ENCODE data around the gene IGSF21. TPM values are rescaled to one million over a fixed set of nuclear protein-coding genes. Genes with fewer than 3 reads are reported as not detected.

IGSF21 gene
- total RNA-seq, 1 donor = not detected

GRCh38 chr1:18422076-18422777, 314.6 kb downstream of the IGSF21 start:
- Histone ChIP-seq H3K79me2 (ENCODE audit: insufficient read depth, low read length) (no peaks in the 10 kb centered on the region), H2AFZ (ENCODE audit: low read length) (no peak overlapping the region), H3K27me3 (ENCODE audit: insufficient read depth, low read length) (no peaks in the 10 kb centered on the region), H3K27ac (ENCODE audit: low read depth, low read length) (no peak overlapping the region), H4K20me1 (ENCODE audit: insufficient read depth, low read length) (no peaks in the 10 kb centered on the region), H3K4me2 (ENCODE audit: insufficient read depth, low read length) (no peak overlapping the region), H3K4me3 (ENCODE audit: insufficient read depth, low read length) (no peak overlapping the region), H3K9me3 (ENCODE audit: low read depth, low read length) (no peaks in the 10 kb centered on the region), H3K4me1 (ENCODE audit: insufficient read depth, low read length) (no peaks in the 10 kb centered on the region), H3K36me3 (ENCODE audit: insufficient read depth, low read length) (no peaks in the 10 kb centered on the region)
- no peak for DNase-seq (ENCODE audit: insufficient read length, low spot score, missing footprints)
- TF ChIP-seq CTCF (IDR thresholded peaks at IDR 0.05; ENCODE audit: extremely low read depth, low read depth, low read length) = no peak

- Histone ChIP-seq H3K4me2 (ENCODE audit: insufficient read depth, low read length) (no peak overlapping the region), H3K4me3 (ENCODE audit: insufficient read depth, low read length) (no peak overlapping the region), H3K79me2 (ENCODE audit: insufficient read depth, low read length) (no peaks in the 10 kb centered on the region), H4K20me1 (ENCODE audit: insufficient read depth, low read length) (no peaks in the 10 kb centered on the region), H3K4me1 (ENCODE audit: insufficient read depth, low read length) (no peaks in the 10 kb centered on the region), H3K27ac (ENCODE audit: low read depth, low read length) (no peak overlapping the region), H3K27me3 (ENCODE audit: insufficient read depth, low read length) (no peaks in the 10 kb centered on the region), H3K36me3 (ENCODE audit: insufficient read depth, low read length) (no peaks in the 10 kb centered on the region), H3K9me3 (ENCODE audit: low read depth, low read length) (no peaks in the 10 kb centered on the region), H2AFZ (ENCODE audit: low read length) (no peak overlapping the region)
- TF ChIP-seq CTCF (IDR thresholded peaks at IDR 0.05; ENCODE audit: extremely low read depth, low read depth, low read length) = no peak
- no peak for DNase-seq (ENCODE audit: insufficient read length, low spot score, missing footprints)
Measured at GRCh38 chr1:18422954-18423353, 315.4 kb downstream of the IGSF21 start.

- no peak for TF ChIP-seq CTCF (IDR thresholded peaks at IDR 0.05; ENCODE audit: extremely low read depth, low read depth, low read length)
- Histone ChIP-seq H3K27me3 (ENCODE audit: insufficient read depth, low read length) (no peaks in the 10 kb centered on the region), H3K9me3 (ENCODE audit: low read depth, low read length) (no peaks in the 10 kb centered on the region), H3K4me2 (ENCODE audit: insufficient read depth, low read length) (no peak overlapping the region), H4K20me1 (ENCODE audit: insufficient read depth, low read length) (no peaks in the 10 kb centered on the region), H3K27ac (ENCODE audit: low read depth, low read length) (no peak overlapping the region), H3K4me1 (ENCODE audit: insufficient read depth, low read length) (no peaks in the 10 kb centered on the region), H2AFZ (ENCODE audit: low read length) (no peak overlapping the region), H3K4me3 (ENCODE audit: insufficient read depth, low read length) (no peak overlapping the region), H3K36me3 (ENCODE audit: insufficient read depth, low read length) (no peaks in the 10 kb centered on the region), H3K79me2 (ENCODE audit: insufficient read depth, low read length) (no peaks in the 10 kb centered on the region)
- DNase-seq (ENCODE audit: insufficient read length, low spot score, missing footprints) = no peak
Measured at GRCh38 chr1:18426580-18426979, 319.0 kb downstream of the IGSF21 start.
